Left lung (tissue), 10 donors: ENCODE measurements around the gene LRP10. TPM values are rescaled to one million over a fixed set of nuclear protein-coding genes. Genes with fewer than 3 reads are reported as not detected.
"Not testable (repeated sequence)": the region's sequence is repeated elsewhere in the genome, so short reads cannot be mapped to it uniquely, and the experiment has no call there.

Experiments
- ATAC-seq: fragments of 200-7000 bp; cut with Tn5 transposase; one replicate; pipeline ENCODE4 v1.9.1; 2020; ENCODE audit warnings: moderate library complexity
- DNase-seq, 4 donors: peaks; one replicate each; pipeline ENCODE4 v3.0.0-alpha.2; 2013 to 2020
- H3K27ac ChIP-seq, 2 donors: fragments of 200-600 bp; sonication (generic) in 1 of 2; one replicate each; pipeline versions ENCODE4 v1.5.0 to v1.8.0; 2020 to 2021
- H3K27me3 ChIP-seq, 2 donors: fragments of 200-600 bp; sonication (generic) in 1 of 2; one replicate each; pipeline versions ENCODE4 v1.5.0 to v1.8.0; 2020 to 2021
- H3K36me3 ChIP-seq, 2 donors: fragments of 200-600 bp; sonication (generic) in 1 of 2; one replicate each; pipeline versions ENCODE4 v1.5.0 to v1.8.0; 2020 to 2021
- H3K4me1 ChIP-seq, 2 donors: fragments of 200-600 bp; one replicate each; pipeline ENCODE4 v1.8.0; 2021
- H3K4me3 ChIP-seq, 2 donors: fragments of 200-600 bp; sonication (generic) in 1 of 2; one replicate each; pipeline versions ENCODE4 v1.5.0 to v1.8.0; 2020 to 2021; ENCODE audit warnings: mild to moderate bottlenecking in 1 of 2
- H3K9me3 ChIP-seq, 2 donors: fragments of 200-600 bp; sonication (generic) in 1 of 2; one replicate each; pipeline versions ENCODE4 v1.5.0 to v1.8.0; 2020 to 2021
- intact Hi-C, 2 donors: fragments of 100-400 bp; cut with DNase I; formaldehyde crosslinking; loops; one replicate each; pipeline versions ENCODE4 v1.11.2 to v1.14.2; 2022
- polyA plus RNA-seq, 6 donors: library from polyadenylated mRNA; unstranded; fragments of 120-200 nt; gene quantifications; one replicate each; pipeline ENCODE4 v1.2.1, GENCODE V29; 2013; ENCODE audit not compliant: insufficient read length in 6 of 6
- total RNA-seq, 2 donors: library from RNA; stranded (reverse); fragmentation: NEBNext Ultra II Directional; extraction: Animal tissue kit (Norgen Biotek cat#: 25700); gene quantifications; one replicate each; pipeline ENCODE4 v1.2.1, GENCODE V29; 2021
- TF ChIP-seq, protein P1 (sequence below), 2 donors: fragments of 200-600 bp; sonication (generic) in 1 of 2; IDR thresholded peaks; one replicate each; pipeline versions ENCODE4 v1.5.0 to v1.8.0; 2021; ENCODE audit warnings: antibody characterized with exemption in 2 of 2
- donor health status: DM: no; HTN: yes; CAD: no.
- donor health status: DM: no; HTN: no; CAD: no.

The LRP10 gene
- total and polyA plus RNA-seq, 8 donors = 49.3 to 147 (median 58.5) TPM

DNA sequence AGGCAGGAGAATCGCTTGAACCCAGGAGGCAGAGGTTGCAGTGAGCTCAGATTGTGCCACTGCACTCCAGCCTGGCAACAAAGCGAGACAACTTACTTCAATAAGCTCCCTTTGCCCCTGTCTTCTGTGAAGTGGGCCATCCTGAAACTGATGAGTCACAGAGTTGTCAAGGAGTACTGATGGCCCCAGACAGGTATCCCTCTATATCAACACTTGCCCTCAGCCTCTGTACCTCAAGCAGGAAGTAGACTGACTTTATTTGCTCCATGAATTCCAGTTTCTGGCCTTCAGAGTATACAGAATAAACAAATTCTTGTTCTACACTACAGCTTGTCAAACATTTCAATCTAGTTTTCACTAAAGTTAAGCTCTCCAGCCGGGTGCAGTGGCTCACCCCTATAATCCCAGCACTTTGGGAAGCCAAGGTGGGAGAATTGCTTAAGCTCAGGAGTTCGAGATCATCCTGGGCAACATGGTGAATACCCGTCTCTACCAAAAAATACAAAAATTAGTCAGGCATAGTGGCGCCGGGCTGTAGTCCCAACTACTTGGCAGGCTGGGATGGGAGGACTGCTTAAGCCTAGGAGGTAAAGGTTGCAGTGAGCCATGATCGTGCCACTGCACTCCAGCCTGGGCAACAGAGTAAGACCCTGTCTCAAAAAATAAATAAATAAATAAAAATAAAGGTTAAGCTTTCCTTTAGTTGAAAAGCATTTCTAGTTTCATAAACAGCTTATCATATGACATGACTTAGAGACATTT is 16.4 kb upstream of the LRP10 start:
- Histone ChIP-seq H3K27ac (no peak overlapping the region), H3K27me3 (peaks cover 0 to 4% of the 10 kb centered on the region in 2 donors), H3K4me3 (no peak overlapping the region), H3K4me1 (peaks cover 18 to 32% of the 10 kb centered on the region in 2 donors), H3K36me3 (no peaks in the 10 kb centered on the region), H3K9me3 (no peaks in the 10 kb centered on the region)
- ATAC-seq (no peak), DNase-seq (no peak)
- intact Hi-C loops = loop anchor here in 1 of 2 donors (5.0 kb wide), 1 partner anchor 33 kb away; no protein-coding TSS in a partner anchor
- TF ChIP-seq, protein P1, sequence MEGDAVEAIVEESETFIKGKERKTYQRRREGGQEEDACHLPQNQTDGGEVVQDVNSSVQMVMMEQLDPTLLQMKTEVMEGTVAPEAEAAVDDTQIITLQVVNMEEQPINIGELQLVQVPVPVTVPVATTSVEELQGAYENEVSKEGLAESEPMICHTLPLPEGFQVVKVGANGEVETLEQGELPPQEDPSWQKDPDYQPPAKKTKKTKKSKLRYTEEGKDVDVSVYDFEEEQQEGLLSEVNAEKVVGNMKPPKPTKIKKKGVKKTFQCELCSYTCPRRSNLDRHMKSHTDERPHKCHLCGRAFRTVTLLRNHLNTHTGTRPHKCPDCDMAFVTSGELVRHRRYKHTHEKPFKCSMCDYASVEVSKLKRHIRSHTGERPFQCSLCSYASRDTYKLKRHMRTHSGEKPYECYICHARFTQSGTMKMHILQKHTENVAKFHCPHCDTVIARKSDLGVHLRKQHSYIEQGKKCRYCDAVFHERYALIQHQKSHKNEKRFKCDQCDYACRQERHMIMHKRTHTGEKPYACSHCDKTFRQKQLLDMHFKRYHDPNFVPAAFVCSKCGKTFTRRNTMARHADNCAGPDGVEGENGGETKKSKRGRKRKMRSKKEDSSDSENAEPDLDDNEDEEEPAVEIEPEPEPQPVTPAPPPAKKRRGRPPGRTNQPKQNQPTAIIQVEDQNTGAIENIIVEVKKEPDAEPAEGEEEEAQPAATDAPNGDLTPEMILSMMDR (IDR thresholded peaks at IDR 0.05) = no peak

DNA sequence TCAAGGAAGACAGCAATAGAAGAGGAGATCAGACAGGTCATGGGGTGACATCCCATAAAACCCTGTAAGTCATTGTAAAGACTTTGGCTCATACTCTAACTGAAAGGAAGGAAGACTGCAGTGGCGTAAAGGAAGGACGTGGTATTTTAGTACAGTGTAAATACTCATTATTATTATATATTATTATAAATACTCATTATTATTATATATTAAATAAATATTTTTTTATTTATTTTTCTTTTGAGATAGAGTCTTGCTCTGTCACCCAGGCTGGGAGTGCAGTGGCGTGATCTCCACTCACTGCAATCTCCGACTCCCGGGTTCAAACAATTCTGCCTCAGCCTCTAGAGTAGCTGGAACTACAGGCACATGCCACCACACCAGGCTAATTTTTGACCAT is 15.1 kb upstream of the LRP10 start:
- TF ChIP-seq, protein P1 (IDR thresholded peaks at IDR 0.05) = no peak
- ATAC-seq (no peak), DNase-seq (no peak)
- H3K27me3 ChIP-seq = peaks cover 0 to 4% of the 10 kb centered on the region in 2 donors
- peaks cover 9 to 21% of the 10 kb centered on the region in 2 donors for H3K4me1 ChIP-seq
- intact Hi-C loops = loop anchor here in 1 of 2 donors (5.0 kb wide), 1 partner anchor 34 kb away; no protein-coding TSS in a partner anchor
- H3K36me3 ChIP-seq = no peaks in the 10 kb centered on the region
- no peaks in the 10 kb centered on the region for H3K9me3 ChIP-seq
- H3K27ac ChIP-seq = no peak overlapping the region
- no peak overlapping the region for H3K4me3 ChIP-seq

DNA sequence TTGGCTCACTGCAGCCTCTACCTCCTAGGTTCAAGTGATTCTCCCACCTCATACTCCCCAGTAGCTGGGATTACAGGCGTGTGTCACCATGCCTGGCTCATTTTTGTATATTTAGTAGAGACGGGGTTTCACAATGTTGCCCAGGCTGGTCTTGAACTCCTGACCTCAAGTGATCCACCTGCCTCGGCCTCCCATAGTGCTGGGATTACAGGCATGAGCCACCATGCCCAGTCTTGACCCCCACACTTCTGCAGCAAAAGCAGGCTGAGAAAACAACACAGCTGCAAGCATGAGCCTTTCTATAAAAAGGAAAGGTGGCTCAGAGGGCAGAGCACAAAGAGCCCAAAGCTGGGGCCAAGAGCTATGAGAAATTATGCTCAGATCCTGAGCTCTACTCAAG is 11.2 kb upstream of the LRP10 start:
- H3K9me3 ChIP-seq, H3K4me1 ChIP-seq, intact Hi-C loops, H3K27me3 ChIP-seq, ATAC-seq, H3K4me3 ChIP-seq, H3K36me3 ChIP-seq, H3K27ac ChIP-seq, DNase-seq: not testable (repeated sequence)

DNA sequence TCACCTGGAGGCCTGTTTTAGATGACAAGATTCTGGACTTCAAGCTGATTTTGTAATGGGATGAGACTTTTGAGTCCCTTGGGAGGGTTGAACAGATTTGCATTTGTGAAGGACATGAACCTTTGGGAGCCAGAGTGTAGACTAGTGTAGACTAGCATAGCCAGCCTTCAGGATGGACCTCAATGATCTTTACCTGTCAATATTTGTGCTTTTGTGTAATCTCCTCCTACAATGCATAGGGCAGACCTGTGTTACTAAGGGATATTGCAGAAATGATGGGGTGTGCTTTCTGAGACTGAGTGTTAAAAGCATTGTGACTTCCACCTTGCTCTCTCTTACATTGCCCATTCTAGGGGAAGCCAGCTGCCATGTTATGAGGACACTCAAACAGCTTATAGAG is 9.9 kb upstream of the LRP10 start:
- Histone ChIP-seq H3K4me1 (no peaks in the 10 kb centered on the region), H3K27ac (no peak overlapping the region), H3K27me3 (peaks cover 0 to 4% of the 10 kb centered on the region in 2 donors), H3K36me3 (no peaks in the 10 kb centered on the region), H3K4me3 (no peak overlapping the region), H3K9me3 (no peaks in the 10 kb centered on the region)
- DNase-seq (no peak), ATAC-seq (no peak)
- TF ChIP-seq, protein P1 (IDR thresholded peaks at IDR 0.05) = no peak
- intact Hi-C loops = no loop called here

DNA sequence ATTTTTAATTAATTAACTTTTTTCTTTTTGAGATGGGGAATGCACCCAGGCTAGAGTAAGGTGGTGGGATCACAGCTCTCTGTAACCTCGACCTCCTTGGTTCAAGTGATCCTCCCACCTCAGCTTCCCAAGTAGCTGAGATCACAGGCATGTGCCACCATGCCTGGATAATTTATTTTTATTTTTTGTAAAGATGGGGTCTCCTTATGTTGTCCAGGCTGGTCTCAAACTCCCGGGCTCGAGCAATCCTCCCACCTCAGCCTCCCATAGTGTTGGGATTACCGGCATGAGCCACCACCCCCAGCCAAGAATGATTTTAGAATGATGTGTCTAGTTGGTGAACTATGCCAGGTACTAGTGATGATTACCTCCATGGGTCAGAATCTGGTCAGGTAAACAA is 6.6 kb upstream of the LRP10 start:
- H3K4me1 ChIP-seq = peaks cover 0 to 6% of the 10 kb centered on the region in 2 donors
- DNase-seq (no peak), ATAC-seq (no peak)
- H3K4me3 ChIP-seq = no peak overlapping the region
- TF ChIP-seq, protein P1 (IDR thresholded peaks at IDR 0.05) = no peak
- H3K27ac ChIP-seq = no peak overlapping the region
- no peaks in the 10 kb centered on the region for H3K36me3 ChIP-seq
- no peaks in the 10 kb centered on the region for H3K27me3 ChIP-seq
- no peaks in the 10 kb centered on the region for H3K9me3 ChIP-seq
- intact Hi-C loops = no loop called here
